Measurements from ENCODE around the gene SHROOM3.

- TF ChIP-seq CTCF (IDR thresholded peaks at IDR 0.05) (no peak), EZH2 (IDR thresholded peaks at IDR 0.05; ENCODE audit: borderline replicate concordance, insufficient read depth, low read depth, low read length, poor library complexity, severe bottlenecking) (no peak)
Observed at GRCh38 chr4:76687746-76688448, 252.9 kb downstream of the SHROOM3 start.
